ENCODE measurements around the gene RASGEF1B. TPM values are rescaled to one million over a fixed set of nuclear protein-coding genes. Genes with fewer than 3 reads are reported as not detected.

RASGEF1B gene
- total and polyA plus RNA-seq, 9 of the 15 experiments (the other 6 are each of a cell fraction or from before 2014, with no cell fraction given): 0.04 to 0.57 (median 0.22) TPM

DNA sequence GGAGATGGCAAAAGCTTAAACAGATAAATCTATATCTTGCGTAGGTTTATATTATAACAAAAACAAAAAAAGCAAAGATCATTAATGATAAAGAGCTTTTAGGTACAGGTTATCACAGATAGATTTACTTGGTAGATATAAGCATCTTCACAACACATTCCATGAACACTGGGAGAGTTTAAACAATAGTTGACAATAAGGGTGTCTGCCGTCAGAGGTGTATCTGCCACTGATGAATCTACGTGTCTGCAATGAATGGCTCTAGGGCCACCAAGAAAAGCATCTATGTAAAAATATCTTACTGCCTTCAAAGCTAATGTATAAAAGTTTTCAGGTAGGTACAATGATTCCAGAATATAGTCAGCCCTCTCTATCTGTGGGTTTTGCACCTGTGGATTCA lies 43.7 kb downstream of the RASGEF1B start (continued):
- TF ChIP-seq ZBTB40 (IDR thresholded peaks at IDR 0.05) (no peak), ZBTB40 (CRISPR knock-in tag; IDR thresholded peaks at IDR 0.05) (no peak), NBN (IDR thresholded peaks at IDR 0.05; ENCODE audit: low read depth) (no peak), ZEB2 (IDR thresholded peaks at IDR 0.05) (no peak), RAD51 (IDR thresholded peaks at IDR 0.05; ENCODE audit: borderline replicate concordance, low read depth) (no peak), TFAP4 (CRISPR knock-in tag; IDR thresholded peaks at IDR 0.05; ENCODE audit: borderline replicate concordance) (no peak)
- TF ChIP-seq, protein P1, sequence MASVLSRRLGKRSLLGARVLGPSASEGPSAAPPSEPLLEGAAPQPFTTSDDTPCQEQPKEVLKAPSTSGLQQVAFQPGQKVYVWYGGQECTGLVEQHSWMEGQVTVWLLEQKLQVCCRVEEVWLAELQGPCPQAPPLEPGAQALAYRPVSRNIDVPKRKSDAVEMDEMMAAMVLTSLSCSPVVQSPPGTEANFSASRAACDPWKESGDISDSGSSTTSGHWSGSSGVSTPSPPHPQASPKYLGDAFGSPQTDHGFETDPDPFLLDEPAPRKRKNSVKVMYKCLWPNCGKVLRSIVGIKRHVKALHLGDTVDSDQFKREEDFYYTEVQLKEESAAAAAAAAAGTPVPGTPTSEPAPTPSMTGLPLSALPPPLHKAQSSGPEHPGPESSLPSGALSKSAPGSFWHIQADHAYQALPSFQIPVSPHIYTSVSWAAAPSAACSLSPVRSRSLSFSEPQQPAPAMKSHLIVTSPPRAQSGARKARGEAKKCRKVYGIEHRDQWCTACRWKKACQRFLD (CRISPR knock-in tag; IDR thresholded peaks at IDR 0.05): no peak

Data from K562 (cell line).